Measurements from ENCODE around the gene SPDYA. TPM values are rescaled to one million over a fixed set of nuclear protein-coding genes. Genes with fewer than 3 reads are reported as not detected.

Gene SPDYA
- total RNA-seq, 4 donors from 2014 or later: 0.78 to 3.1 (median 1.8) TPM

DNA sequence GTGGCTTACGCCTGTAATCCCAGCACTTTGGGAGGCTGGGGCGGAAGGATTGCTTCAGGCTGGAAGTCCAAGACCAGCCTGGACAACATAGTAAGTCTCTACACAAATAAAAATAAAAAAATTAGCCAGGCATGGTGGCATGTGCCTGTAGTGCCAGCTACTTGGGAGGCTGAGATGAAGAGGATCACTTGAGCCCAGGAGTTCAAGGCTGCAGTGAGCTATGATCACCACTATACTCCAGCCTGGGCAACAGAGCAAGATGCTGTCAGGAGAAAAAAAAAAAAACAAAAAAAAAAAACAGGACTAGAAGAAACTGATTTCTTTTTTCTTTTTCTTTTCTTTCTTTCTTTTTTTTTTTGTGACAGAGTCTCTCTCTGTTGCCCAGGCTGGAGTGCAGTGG lies 13.6 kb downstream of the SPDYA start:
- Histone ChIP-seq H3K4me1 (no peaks in the 10 kb centered on the region), H3K27ac (no peak overlapping the region), H3K9me3 (no peaks in the 10 kb centered on the region), H3K36me3 (no peaks in the 10 kb centered on the region), H3K4me3 (replicated peaks in 1 of 3) (no peak overlapping the region), H3K27me3 (no peaks in the 10 kb centered on the region)
- no peak for DNase-seq
- intact Hi-C loops (cut with DNase I): no loop called here
- TF ChIP-seq, protein P1, sequence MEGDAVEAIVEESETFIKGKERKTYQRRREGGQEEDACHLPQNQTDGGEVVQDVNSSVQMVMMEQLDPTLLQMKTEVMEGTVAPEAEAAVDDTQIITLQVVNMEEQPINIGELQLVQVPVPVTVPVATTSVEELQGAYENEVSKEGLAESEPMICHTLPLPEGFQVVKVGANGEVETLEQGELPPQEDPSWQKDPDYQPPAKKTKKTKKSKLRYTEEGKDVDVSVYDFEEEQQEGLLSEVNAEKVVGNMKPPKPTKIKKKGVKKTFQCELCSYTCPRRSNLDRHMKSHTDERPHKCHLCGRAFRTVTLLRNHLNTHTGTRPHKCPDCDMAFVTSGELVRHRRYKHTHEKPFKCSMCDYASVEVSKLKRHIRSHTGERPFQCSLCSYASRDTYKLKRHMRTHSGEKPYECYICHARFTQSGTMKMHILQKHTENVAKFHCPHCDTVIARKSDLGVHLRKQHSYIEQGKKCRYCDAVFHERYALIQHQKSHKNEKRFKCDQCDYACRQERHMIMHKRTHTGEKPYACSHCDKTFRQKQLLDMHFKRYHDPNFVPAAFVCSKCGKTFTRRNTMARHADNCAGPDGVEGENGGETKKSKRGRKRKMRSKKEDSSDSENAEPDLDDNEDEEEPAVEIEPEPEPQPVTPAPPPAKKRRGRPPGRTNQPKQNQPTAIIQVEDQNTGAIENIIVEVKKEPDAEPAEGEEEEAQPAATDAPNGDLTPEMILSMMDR (IDR thresholded peaks at IDR 0.05): no peak
- TF ChIP-seq POLR2A (IDR thresholded peaks at IDR 0.05): no peak
- 96 to 97% methylated on average over 2 of the region's 2 CpGs for WGBS, 2 donors

DNA sequence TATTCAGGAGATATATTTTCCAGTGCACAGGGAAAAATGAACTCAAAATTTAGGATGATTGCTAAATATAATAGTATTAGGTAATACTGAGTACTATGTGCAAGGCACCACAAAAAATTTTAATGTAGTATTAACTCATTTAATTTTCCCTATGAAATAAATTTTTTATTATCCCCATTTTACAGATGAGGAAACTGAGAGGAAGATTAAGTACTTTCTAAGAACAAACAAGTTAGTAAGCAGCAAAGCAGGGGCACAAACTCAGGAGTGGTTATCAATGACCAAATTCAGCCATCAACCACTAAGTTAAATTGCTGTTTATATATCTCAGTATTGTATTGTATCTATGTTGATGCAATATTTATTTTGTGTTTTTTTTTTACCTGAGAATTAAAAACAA lies 14.2 kb downstream of the SPDYA start:
- Histone ChIP-seq H3K36me3 (no peaks in the 10 kb centered on the region), H3K4me1 (no peaks in the 10 kb centered on the region), H3K4me3 (replicated peaks in 1 of 3) (no peak overlapping the region), H3K27me3 (no peaks in the 10 kb centered on the region), H3K27ac (no peak overlapping the region), H3K9me3 (no peaks in the 10 kb centered on the region)
- intact Hi-C loops (cut with DNase I): no loop called here
- TF ChIP-seq, protein P1 (IDR thresholded peaks at IDR 0.05): no peak
- no peak for TF ChIP-seq POLR2A (IDR thresholded peaks at IDR 0.05)
- no peak for DNase-seq

DNA sequence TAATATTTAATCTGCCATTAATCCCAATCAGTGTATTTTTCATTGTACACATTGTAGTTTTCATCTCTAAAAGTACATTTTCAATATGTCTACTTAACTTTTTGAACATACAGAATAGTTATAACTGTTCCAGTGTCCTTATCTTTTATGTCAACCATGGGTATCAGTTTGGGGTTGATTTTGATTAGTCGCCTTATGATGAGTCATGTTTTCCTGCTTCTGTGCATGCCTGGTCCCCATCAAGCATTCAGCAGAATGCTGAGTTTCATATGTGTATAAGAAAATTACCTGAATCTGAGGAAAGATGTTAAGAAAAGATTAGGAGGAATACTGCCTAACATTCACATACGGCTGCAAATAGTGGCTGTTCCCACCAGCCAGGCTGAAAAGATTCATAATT lies 17.7 kb downstream of the SPDYA start:
- 71 to 96% methylated on average over 2 of the region's 2 CpGs for WGBS, 2 donors
- intact Hi-C loops (cut with DNase I): no loop called here

DNA sequence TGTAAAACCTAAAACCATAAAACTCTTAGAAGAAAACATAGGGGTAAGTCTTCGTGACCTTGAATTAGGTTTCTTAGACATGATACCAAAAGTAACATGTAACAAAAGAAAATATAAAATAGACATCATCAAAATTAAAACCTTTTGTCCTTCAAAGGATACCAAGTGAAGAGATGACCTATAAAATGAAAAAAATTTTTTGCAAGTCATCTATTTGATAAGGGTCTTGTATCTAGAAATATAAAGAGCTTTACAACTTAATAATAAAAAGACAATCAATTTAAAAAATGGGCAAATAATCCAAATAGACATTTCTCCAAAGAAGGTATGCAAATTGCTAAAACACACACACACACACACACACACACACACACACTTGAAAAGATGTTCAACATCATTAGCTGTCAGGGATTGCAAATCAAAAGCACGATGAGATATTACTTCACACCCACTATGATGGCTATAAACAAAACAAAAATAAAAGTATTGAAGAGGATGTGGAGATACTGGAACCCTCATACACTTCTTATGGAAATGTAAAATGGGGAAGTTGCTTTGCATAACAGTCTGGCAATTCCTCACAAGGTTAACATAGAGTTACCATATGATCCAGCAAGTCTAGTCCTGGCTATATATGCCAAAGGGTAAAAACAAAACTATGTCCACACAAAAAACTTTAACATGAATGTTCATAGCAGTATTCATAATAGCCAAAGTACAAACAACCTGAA lies 23.3 kb downstream of the SPDYA start:
- no peak for TF ChIP-seq POLR2A (IDR thresholded peaks at IDR 0.05)
- TF ChIP-seq, protein P1 (IDR thresholded peaks at IDR 0.05): no peak
- no peaks in the 10 kb centered on the region for H3K36me3 ChIP-seq
- no peaks in the 10 kb centered on the region for H3K27me3 ChIP-seq
- H3K27ac ChIP-seq: no peak overlapping the region
- H3K9me3 ChIP-seq: no peaks in the 10 kb centered on the region
- H3K4me3 ChIP-seq (replicated peaks in 1 of 3): no peak overlapping the region
- no peak for DNase-seq
- 94 to 97% methylated on average over 2 of the region's 2 CpGs for WGBS, 2 donors
- H3K4me1 ChIP-seq: no peaks in the 10 kb centered on the region
- intact Hi-C loops (cut with DNase I): no loop called here

More for the DNA sequence above, 17.7 kb downstream of the SPDYA start:
- H3K27me3 ChIP-seq: no peaks in the 10 kb centered on the region
- TF ChIP-seq, protein P1 (IDR thresholded peaks at IDR 0.05): no peak
- TF ChIP-seq POLR2A (IDR thresholded peaks at IDR 0.05): no peak
- H3K36me3 ChIP-seq: no peaks in the 10 kb centered on the region
- no peaks in the 10 kb centered on the region for H3K4me1 ChIP-seq
- no peak overlapping the region for H3K4me3 ChIP-seq (replicated peaks in 1 of 3)
- no peak overlapping the region for H3K27ac ChIP-seq
- no peak for DNase-seq
- H3K9me3 ChIP-seq: no peaks in the 10 kb centered on the region

DNA sequence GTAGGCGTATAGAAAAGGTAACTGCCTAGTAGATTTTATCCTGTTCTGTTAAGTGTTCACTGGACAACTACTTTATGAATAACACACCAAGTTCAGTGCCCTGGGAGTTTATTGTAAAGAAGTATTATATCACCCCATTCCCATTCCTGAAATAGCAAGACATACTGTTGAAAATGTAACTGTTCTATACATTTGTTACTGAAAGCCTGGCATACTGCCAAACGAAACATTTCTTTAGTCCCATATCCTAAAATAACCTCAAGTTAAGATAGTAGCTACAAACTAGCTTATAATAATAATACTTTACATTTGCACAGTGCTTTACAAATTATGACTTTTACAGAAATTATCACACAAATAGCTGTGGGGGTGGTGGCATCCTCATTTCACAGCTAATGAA lies 25.1 kb downstream of the SPDYA start:
- no peak for TF ChIP-seq POLR2A (IDR thresholded peaks at IDR 0.05)
- TF ChIP-seq, protein P1 (IDR thresholded peaks at IDR 0.05): no peak
- WGBS, 2 donors: 60 to 62% methylated on average over 2 of the region's 2 CpGs
- Histone ChIP-seq H3K4me3 (replicated peaks in 1 of 3) (no peak overlapping the region), H3K27me3 (no peaks in the 10 kb centered on the region), H3K9me3 (no peaks in the 10 kb centered on the region), H3K36me3 (no peaks in the 10 kb centered on the region), H3K27ac (no peak overlapping the region), H3K4me1 (no peaks in the 10 kb centered on the region)
- intact Hi-C loops (cut with DNase I): no loop called here
- DNase-seq: no peak
